Right hindlimb (tissue), 1 donor: ENCODE measurements around the gene CIB4.
A peak's percentile ranks its signal among the peaks of the same experiment; 100 is the strongest.
"Not testable (repeated sequence)": the region's sequence is repeated elsewhere in the genome, so short reads cannot be mapped to it uniquely, and the experiment has no call there.

Experiments used
- DNase-seq: peaks from one replicate; pipeline ENCODE4 v3.0.0-alpha.2; 2018

The CIB4 gene

GRCh38 chr2:26580151-26580550 lies 61.0 kb downstream of the CIB4 start:
- DNase-seq, result no peak

GRCh38 chr2:26579723-26580040 lies 61.5 kb downstream of the CIB4 start:
- no peak for DNase-seq

- DNase-seq, result no peak
These were observed 62.0 kb downstream of the CIB4 start for GRCh38 chr2:26579025-26579722.

GRCh38 chr2:26578581-26578980 lies 62.6 kb downstream of the CIB4 start:
- DNase-seq, result no peak

- no peak for DNase-seq
These were observed 63.1 kb downstream of the CIB4 start for GRCh38 chr2:26578113-26578458.

GRCh38 chr2:26577442-26578112 lies 63.6 kb downstream of the CIB4 start:
- DNase-seq, result peak; percentile 66

- DNase-seq, result no peak
These were observed 64.4 kb downstream of the CIB4 start for GRCh38 chr2:26576565-26577441.

GRCh38 chr2:26575836-26576564 lies 65.2 kb downstream of the CIB4 start:
- DNase-seq, result no peak

GRCh38 chr2:26574900-26575560 lies 66.1 kb downstream of the CIB4 start:
- no peak for DNase-seq

- DNase-seq, result no peak
These were observed 66.9 kb downstream of the CIB4 start for GRCh38 chr2:26574066-26574899.

GRCh38 chr2:26573241-26573925 lies 67.8 kb downstream of the CIB4 start:
- no peak for DNase-seq

GRCh38 chr2:26572591-26572990 lies 68.6 kb downstream of the CIB4 start:
- DNase-seq, result no peak

- peak; percentile 1 for DNase-seq
These were observed 69.8 kb downstream of the CIB4 start for GRCh38 chr2:26571316-26571715.

GRCh38 chr2:26570083-26570430 lies 71.1 kb downstream of the CIB4 start:
- DNase-seq, result peak; percentile 8

- peak; percentile 7 for DNase-seq
These were observed 71.7 kb downstream of the CIB4 start for GRCh38 chr2:26569216-26570082.

- DNase-seq, result no peak
These were observed 72.9 kb downstream of the CIB4 start for GRCh38 chr2:26568076-26568890.

GRCh38 chr2:26567534-26567933 lies 73.6 kb downstream of the CIB4 start:
- peak; percentile 3 for DNase-seq

- DNase-seq, result not testable (repeated sequence)
These were observed 74.4 kb downstream of the CIB4 start for GRCh38 chr2:26566731-26567130.

GRCh38 chr2:26566081-26566375 lies 75.1 kb downstream of the CIB4 start:
- peak; percentile 10 for DNase-seq
